DND-41 (cell line): ENCODE results near the gene PRPH2.

Experiments
- ATAC-seq: fragments of 200-7000 bp; cut with Tn5 transposase; 3 replicates; pipeline ENCODE4 v1.9.1; 2021; ENCODE audit warnings: low read depth; ENCODE audit not compliant: insufficient read depth
- DNase-seq: peaks from one replicate; pipeline ENCODE4 v3.0.0-alpha.2; 2020
- H2AFZ ChIP-seq: 2 replicates; pipeline ENCODE4 v1.6.0; 2012; ENCODE audit warnings: low read depth, low read length
- H3K27ac ChIP-seq: 2 replicates; pipeline ENCODE4 v1.5.1; 2012; ENCODE audit warnings: low read length, inconsistent platforms
- H3K27me3 ChIP-seq: fragments of 200-600 bp; sonication (generic); 2 replicates; pipeline ENCODE4 v1.6.0; 2012; ENCODE audit warnings: low read length, mild to moderate bottlenecking, inconsistent platforms; ENCODE audit not compliant: insufficient read depth, poor library complexity
- H3K36me3 ChIP-seq: 2 replicates; pipeline ENCODE4 v1.5.1; 2012; ENCODE audit warnings: low read length, inconsistent platforms; ENCODE audit not compliant: insufficient read depth
- H3K4me1 ChIP-seq: 2 replicates; pipeline ENCODE4 v1.5.1; 2012; ENCODE audit warnings: mild to moderate bottlenecking, low read length; ENCODE audit not compliant: insufficient read depth
- H3K4me2 ChIP-seq: 2 replicates; pipeline ENCODE4 v1.6.0; 2012; ENCODE audit warnings: mild to moderate bottlenecking, moderate library complexity, low read length, inconsistent platforms; ENCODE audit not compliant: insufficient read depth
- H3K4me3 ChIP-seq, 2 experiments: fragments of 200-600 bp in 1 of 2; shearing (Covaris generic) in 1 of 2; 2 replicates each; pipeline ENCODE4 v1.5.1; 2012 to 2016; ENCODE audit warnings: inconsistent platforms in 2 of 2, low read length in 2 of 2, mild to moderate bottlenecking in 2 of 2, low read depth in 1 of 2, moderate library complexity in 1 of 2
- H3K79me2 ChIP-seq: 2 replicates; pipeline ENCODE4 v1.6.0; 2012; ENCODE audit warnings: low read length, inconsistent platforms; ENCODE audit not compliant: insufficient read depth
- H3K9ac ChIP-seq: 2 replicates; pipeline ENCODE4 v1.6.0; 2012; ENCODE audit warnings: low read depth, mild to moderate bottlenecking, inconsistent platforms, low read length, moderate library complexity
- H3K9me3 ChIP-seq: 2 replicates; pipeline ENCODE4 v1.5.1; 2012; ENCODE audit warnings: low read length, moderate library complexity, mild to moderate bottlenecking, inconsistent platforms; ENCODE audit not compliant: insufficient read depth, severe bottlenecking
- H4K20me1 ChIP-seq: 2 replicates; pipeline ENCODE4 v1.6.0; 2012; ENCODE audit warnings: low read length; ENCODE audit not compliant: insufficient read depth
- EZH2 ChIP-seq: IDR thresholded peaks from 3 replicates; pipeline ENCODE4 v1.6.1; 2012; ENCODE audit warnings: borderline replicate concordance, low read depth, mild to moderate bottlenecking, moderate library complexity, low read length, inconsistent platforms; ENCODE audit not compliant: severe bottlenecking
- TF ChIP-seq, protein P1 (sequence below): IDR thresholded peaks from 2 replicates; pipeline ENCODE4 v1.5.1; 2012; ENCODE audit warnings: borderline replicate concordance, low read length, moderate library complexity, mild to moderate bottlenecking; ENCODE audit not compliant: poor library complexity, severe bottlenecking; ENCODE audit errors: extremely low read depth

Gene PRPH2

DNA sequence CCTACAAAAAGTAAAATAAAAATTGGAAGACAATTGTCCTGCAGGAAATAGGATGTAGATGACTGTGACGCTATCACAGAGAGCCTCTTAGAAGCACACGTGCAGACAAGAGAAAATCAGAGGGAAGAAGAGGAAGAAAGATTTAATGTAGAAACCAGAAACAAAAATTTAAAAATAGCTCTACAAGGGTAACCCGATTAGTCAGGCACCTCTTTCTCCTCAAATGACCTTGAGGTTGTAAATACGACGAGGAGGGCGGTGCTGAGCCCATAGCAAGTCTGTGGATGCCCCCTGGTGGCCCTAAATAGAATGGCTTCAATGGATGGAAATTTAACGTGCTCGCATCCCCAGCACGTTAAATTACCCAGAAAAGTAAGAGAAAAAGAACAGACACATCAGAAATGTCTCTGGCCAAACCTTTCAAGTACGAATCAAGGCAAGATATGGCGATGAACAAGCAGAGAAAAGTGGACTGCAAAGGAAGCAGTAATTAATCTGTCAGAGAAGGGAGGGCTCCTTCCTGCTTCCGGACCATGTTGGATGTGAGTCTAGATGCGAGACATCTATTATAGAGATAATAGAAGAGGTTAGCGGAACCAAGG lies 4.2 kb upstream of the PRPH2 start:
- peak overlapping the region; percentile 88 for H2AFZ ChIP-seq
- H3K9ac ChIP-seq: 0 out of 2 replicates have a peak overlapping the region, but pooled peaks have one; percentile 10
- peak overlapping the region; percentile 56 for H3K4me2 ChIP-seq
- ATAC-seq (peak; percentile 95), DNase-seq (peak; percentile 69)
- H3K79me2 ChIP-seq: no peaks in the 10 kb centered on the region
- peak overlapping the region in 1 of 2 experiments; percentile 7; a peak in 1 of 4 replicates for H3K4me3 ChIP-seq
- H3K9me3 ChIP-seq: no peaks in the 10 kb centered on the region
- H3K27ac ChIP-seq: no peak overlapping the region
- H3K27me3 ChIP-seq: no peaks in the 10 kb centered on the region
- TF ChIP-seq EZH2: no peak
- TF ChIP-seq, protein P1, sequence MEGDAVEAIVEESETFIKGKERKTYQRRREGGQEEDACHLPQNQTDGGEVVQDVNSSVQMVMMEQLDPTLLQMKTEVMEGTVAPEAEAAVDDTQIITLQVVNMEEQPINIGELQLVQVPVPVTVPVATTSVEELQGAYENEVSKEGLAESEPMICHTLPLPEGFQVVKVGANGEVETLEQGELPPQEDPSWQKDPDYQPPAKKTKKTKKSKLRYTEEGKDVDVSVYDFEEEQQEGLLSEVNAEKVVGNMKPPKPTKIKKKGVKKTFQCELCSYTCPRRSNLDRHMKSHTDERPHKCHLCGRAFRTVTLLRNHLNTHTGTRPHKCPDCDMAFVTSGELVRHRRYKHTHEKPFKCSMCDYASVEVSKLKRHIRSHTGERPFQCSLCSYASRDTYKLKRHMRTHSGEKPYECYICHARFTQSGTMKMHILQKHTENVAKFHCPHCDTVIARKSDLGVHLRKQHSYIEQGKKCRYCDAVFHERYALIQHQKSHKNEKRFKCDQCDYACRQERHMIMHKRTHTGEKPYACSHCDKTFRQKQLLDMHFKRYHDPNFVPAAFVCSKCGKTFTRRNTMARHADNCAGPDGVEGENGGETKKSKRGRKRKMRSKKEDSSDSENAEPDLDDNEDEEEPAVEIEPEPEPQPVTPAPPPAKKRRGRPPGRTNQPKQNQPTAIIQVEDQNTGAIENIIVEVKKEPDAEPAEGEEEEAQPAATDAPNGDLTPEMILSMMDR: peak; percentile 96
- H4K20me1 ChIP-seq: no peaks in the 10 kb centered on the region
- no peaks in the 10 kb centered on the region for H3K36me3 ChIP-seq
- peaks cover 10% of the 10 kb centered on the region for H3K4me1 ChIP-seq

DNA sequence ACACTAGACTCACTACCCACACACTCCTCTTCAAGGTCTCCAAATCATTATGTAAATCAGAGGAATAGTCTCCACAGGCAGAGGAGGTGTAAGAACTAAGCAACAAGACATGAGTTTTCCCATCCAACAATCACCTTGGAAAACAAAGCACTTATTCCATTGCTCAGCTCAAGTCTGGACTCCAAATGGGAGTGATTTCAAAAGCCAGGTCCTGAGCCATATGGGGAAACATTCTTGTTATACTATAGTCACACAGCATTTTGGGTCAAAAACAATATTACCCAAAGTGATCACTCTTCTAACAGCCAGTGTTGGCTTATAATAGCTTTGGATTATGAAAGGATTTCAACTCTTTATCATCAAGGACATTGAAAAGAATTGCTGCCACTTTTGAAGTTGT lies 3.6 kb upstream of the PRPH2 start:
- H3K9ac ChIP-seq: 0 out of 2 replicates have a peak overlapping the region, but pooled peaks have one; percentile 10

DNA sequence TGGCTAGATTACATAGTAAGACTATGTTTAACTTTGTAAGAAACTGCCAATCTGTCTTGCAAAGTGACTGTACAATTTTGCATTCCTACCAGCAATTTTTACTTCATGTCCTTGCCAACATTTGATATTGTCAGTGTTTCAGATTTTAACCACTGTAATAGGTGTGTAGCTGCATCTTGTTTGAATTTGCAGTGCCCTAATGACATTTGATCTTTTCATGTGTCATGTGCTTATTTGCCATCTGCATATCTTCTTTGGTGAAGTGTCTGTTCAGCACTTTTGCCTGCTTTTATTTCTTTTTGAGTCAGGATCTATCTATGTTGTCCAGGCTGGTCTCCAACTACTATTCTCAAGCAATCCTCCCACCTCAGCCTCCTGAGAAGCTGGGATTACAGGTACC lies 2.4 kb upstream of the PRPH2 start:
- DNase-seq (no peak), ATAC-seq (no peak)
- H2AFZ ChIP-seq: no peak overlapping the region
- peaks cover 10% of the 10 kb centered on the region for H3K4me1 ChIP-seq
- no peaks in the 10 kb centered on the region for H3K9me3 ChIP-seq
- no peaks in the 10 kb centered on the region for H3K36me3 ChIP-seq
- no peak overlapping the region for H3K4me3 ChIP-seq
- H3K27me3 ChIP-seq: peaks cover 7% of the 10 kb centered on the region
- H3K9ac ChIP-seq: no peak overlapping the region
- TF ChIP-seq EZH2: no peak
- TF ChIP-seq, protein P1: no peak
- H3K27ac ChIP-seq: no peak overlapping the region
- no peak overlapping the region for H3K4me2 ChIP-seq
- no peaks in the 10 kb centered on the region for H3K79me2 ChIP-seq
- no peaks in the 10 kb centered on the region for H4K20me1 ChIP-seq

More for the DNA sequence above, 3.6 kb upstream of the PRPH2 start:
- no peaks in the 10 kb centered on the region for H3K79me2 ChIP-seq
- peak overlapping the region; percentile 88 for H2AFZ ChIP-seq
- no peak overlapping the region for H3K4me3 ChIP-seq
- no peaks in the 10 kb centered on the region for H4K20me1 ChIP-seq
- TF ChIP-seq EZH2: no peak
- TF ChIP-seq, protein P1: no peak
- no peak for ATAC-seq
- no peak overlapping the region for H3K27ac ChIP-seq
- peaks cover 10% of the 10 kb centered on the region for H3K4me1 ChIP-seq
- H3K9me3 ChIP-seq: no peaks in the 10 kb centered on the region
- H3K36me3 ChIP-seq: no peaks in the 10 kb centered on the region
- H3K4me2 ChIP-seq: peak overlapping the region; percentile 56
- DNase-seq: no peak
- H3K27me3 ChIP-seq: peaks cover 1% of the 10 kb centered on the region
